Measurements from ENCODE around the gene BLVRB.

DNA sequence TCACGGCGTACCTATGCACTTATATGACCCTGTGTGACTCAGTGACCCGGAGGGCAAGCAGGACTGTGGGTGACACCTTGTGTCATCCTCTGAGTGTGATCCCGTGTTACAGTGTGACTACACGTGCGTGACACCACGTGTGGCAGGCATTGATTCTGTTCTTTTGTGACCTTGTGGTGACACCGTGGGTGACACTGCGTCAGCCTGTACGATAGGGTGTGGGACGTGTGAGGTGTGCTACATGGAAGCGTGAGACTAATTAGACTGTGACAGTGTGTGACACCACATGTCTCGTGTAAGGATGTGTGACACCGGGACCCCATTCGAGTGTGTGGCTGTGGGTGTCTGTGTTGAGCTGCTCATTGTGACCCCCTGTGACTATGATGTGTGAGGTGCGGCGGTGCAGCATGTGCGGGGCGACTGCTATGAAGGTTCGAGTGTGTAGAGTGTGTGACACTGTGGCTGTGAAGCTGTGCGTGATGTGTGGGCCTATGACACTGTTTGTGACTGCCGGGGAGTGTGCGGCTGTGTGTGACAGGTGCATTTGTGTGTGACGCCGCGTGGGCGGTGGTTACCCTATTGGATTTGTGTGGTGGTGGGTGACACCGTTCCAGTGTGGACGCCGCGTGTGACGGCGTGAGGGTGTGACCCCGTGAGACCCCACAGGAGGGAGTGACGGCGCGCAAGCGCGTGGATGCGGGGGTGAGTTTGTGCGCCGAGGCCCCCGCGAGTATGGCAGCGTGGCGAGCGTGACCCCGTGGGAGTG lies 857 bp upstream of the BLVRB start:
- TF ChIP-seq, protein P1, sequence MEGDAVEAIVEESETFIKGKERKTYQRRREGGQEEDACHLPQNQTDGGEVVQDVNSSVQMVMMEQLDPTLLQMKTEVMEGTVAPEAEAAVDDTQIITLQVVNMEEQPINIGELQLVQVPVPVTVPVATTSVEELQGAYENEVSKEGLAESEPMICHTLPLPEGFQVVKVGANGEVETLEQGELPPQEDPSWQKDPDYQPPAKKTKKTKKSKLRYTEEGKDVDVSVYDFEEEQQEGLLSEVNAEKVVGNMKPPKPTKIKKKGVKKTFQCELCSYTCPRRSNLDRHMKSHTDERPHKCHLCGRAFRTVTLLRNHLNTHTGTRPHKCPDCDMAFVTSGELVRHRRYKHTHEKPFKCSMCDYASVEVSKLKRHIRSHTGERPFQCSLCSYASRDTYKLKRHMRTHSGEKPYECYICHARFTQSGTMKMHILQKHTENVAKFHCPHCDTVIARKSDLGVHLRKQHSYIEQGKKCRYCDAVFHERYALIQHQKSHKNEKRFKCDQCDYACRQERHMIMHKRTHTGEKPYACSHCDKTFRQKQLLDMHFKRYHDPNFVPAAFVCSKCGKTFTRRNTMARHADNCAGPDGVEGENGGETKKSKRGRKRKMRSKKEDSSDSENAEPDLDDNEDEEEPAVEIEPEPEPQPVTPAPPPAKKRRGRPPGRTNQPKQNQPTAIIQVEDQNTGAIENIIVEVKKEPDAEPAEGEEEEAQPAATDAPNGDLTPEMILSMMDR (conservative IDR thresholded peaks at IDR 0.05; ENCODE audit: low read depth in 2 of 2): no peak
- TF ChIP-seq, protein P2, sequence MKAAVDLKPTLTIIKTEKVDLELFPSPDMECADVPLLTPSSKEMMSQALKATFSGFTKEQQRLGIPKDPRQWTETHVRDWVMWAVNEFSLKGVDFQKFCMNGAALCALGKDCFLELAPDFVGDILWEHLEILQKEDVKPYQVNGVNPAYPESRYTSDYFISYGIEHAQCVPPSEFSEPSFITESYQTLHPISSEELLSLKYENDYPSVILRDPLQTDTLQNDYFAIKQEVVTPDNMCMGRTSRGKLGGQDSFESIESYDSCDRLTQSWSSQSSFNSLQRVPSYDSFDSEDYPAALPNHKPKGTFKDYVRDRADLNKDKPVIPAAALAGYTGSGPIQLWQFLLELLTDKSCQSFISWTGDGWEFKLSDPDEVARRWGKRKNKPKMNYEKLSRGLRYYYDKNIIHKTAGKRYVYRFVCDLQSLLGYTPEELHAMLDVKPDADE (IDR thresholded peaks at IDR 0.05): no peak
- TF ChIP-seq POLR2AphosphoS5 (IDR thresholded peaks at IDR 0.05; ENCODE audit: low read depth): no peak
